Parathyroid adenoma (tissue), 2 donors: ENCODE measurements around the gene ZNF622.
"Not testable (repeated sequence)": the region's sequence is repeated elsewhere in the genome, so short reads cannot be mapped to it uniquely, and the experiment has no call there.

Source experiments
- H2AFZ ChIP-seq: fragments of 300-600 bp; sonication (generic); one replicate; pipeline ENCODE4 v1.7.0; 2017; ENCODE audit warnings: antibody characterized with exemption, mild to moderate bottlenecking
- H3K27ac ChIP-seq: fragments of 300-600 bp; sonication (generic); one replicate; pipeline ENCODE4 v1.7.0; 2017
- H3K27me3 ChIP-seq: fragments of 300-600 bp; sonication (generic); one replicate; pipeline ENCODE4 v1.7.0; 2017; ENCODE audit warnings: low read length; ENCODE audit not compliant: control insufficient read depth, insufficient read depth
- H3K36me3 ChIP-seq: fragments of 300-600 bp; sonication (generic); one replicate; pipeline ENCODE4 v1.7.0; 2017; ENCODE audit warnings: low read length; ENCODE audit not compliant: control insufficient read depth, insufficient read depth
- H3K4me1 ChIP-seq: fragments of 300-600 bp; sonication (generic); one replicate; pipeline ENCODE4 v1.7.0; 2017; ENCODE audit warnings: control low read depth
- H3K4me2 ChIP-seq: fragments of 300-600 bp; sonication (generic); one replicate; pipeline ENCODE4 v1.7.0; 2017; ENCODE audit warnings: low read length
- H3K4me3 ChIP-seq: fragments of 300-600 bp; sonication (generic); one replicate; pipeline ENCODE4 v1.7.0; 2017; ENCODE audit warnings: low read depth, low read length
- H3K79me2 ChIP-seq: fragments of 300-600 bp; sonication (generic); one replicate; pipeline ENCODE4 v1.7.0; 2017; ENCODE audit warnings: control low read depth
- H3K9ac ChIP-seq: fragments of 300-600 bp; sonication (generic); one replicate; pipeline ENCODE4 v1.7.0; 2017; ENCODE audit warnings: mild to moderate bottlenecking
- H3K9me3 ChIP-seq: fragments of 300-600 bp; sonication (generic); one replicate; pipeline ENCODE4 v1.7.0; 2017; ENCODE audit warnings: low read length; ENCODE audit not compliant: control insufficient read depth
- TF ChIP-seq, protein P1 (sequence below): fragments of 300-600 bp; sonication (generic); IDR thresholded peaks from one replicate; pipeline ENCODE4 v1.7.0; 2017; ENCODE audit warnings: antibody characterized with exemption, mild to moderate bottlenecking
- donor health status: primary hyperparathyroidism.

The ZNF622 gene

GRCh38 chr5:16446993-16447392 lies 18.6 kb downstream of the ZNF622 start:
- Histone ChIP-seq H3K4me2 (no peak overlapping the region), H3K4me3 (no peak overlapping the region), H3K27me3 (no peaks in the 10 kb centered on the region), H2AFZ (no peak overlapping the region), H3K79me2 (no peaks in the 10 kb centered on the region), H3K9me3 (no peaks in the 10 kb centered on the region), H3K36me3 (no peaks in the 10 kb centered on the region), H3K27ac (no peak overlapping the region), H3K4me1 (no peaks in the 10 kb centered on the region), H3K9ac (no peak overlapping the region)
- TF ChIP-seq, protein P1, sequence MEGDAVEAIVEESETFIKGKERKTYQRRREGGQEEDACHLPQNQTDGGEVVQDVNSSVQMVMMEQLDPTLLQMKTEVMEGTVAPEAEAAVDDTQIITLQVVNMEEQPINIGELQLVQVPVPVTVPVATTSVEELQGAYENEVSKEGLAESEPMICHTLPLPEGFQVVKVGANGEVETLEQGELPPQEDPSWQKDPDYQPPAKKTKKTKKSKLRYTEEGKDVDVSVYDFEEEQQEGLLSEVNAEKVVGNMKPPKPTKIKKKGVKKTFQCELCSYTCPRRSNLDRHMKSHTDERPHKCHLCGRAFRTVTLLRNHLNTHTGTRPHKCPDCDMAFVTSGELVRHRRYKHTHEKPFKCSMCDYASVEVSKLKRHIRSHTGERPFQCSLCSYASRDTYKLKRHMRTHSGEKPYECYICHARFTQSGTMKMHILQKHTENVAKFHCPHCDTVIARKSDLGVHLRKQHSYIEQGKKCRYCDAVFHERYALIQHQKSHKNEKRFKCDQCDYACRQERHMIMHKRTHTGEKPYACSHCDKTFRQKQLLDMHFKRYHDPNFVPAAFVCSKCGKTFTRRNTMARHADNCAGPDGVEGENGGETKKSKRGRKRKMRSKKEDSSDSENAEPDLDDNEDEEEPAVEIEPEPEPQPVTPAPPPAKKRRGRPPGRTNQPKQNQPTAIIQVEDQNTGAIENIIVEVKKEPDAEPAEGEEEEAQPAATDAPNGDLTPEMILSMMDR: no peak

GRCh38 chr5:16437977-16438376 lies 27.6 kb downstream of the ZNF622 start:
- no peak overlapping the region for H3K9ac ChIP-seq
- H3K27ac ChIP-seq: no peak overlapping the region
- H3K4me3 ChIP-seq: no peak overlapping the region
- no peaks in the 10 kb centered on the region for H3K9me3 ChIP-seq
- H3K27me3 ChIP-seq: no peaks in the 10 kb centered on the region
- TF ChIP-seq, protein P1: no peak
- H3K79me2 ChIP-seq: no peaks in the 10 kb centered on the region
- no peaks in the 10 kb centered on the region for H3K4me1 ChIP-seq
- H2AFZ ChIP-seq: no peak overlapping the region
- H3K4me2 ChIP-seq: no peak overlapping the region
- no peaks in the 10 kb centered on the region for H3K36me3 ChIP-seq

GRCh38 chr5:16436065-16436682 lies 29.4 kb downstream of the ZNF622 start:
- H3K4me3 ChIP-seq, H3K27me3 ChIP-seq, H3K4me1 ChIP-seq, H3K27ac ChIP-seq, H3K9ac ChIP-seq, H3K36me3 ChIP-seq, H3K9me3 ChIP-seq, H2AFZ ChIP-seq, H3K79me2 ChIP-seq, H3K4me2 ChIP-seq: not testable (repeated sequence)

GRCh38 chr5:16431490-16431889 lies 34.1 kb downstream of the ZNF622 start:
- Histone ChIP-seq H3K27me3 (no peaks in the 10 kb centered on the region), H3K4me1 (no peaks in the 10 kb centered on the region), H2AFZ (no peak overlapping the region), H3K4me2 (no peak overlapping the region), H3K27ac (no peak overlapping the region), H3K36me3 (no peaks in the 10 kb centered on the region), H3K9ac (no peak overlapping the region), H3K9me3 (no peaks in the 10 kb centered on the region), H3K79me2 (no peaks in the 10 kb centered on the region), H3K4me3 (no peak overlapping the region)
- TF ChIP-seq, protein P1: no peak

- Histone ChIP-seq H3K79me2 (no peaks in the 10 kb centered on the region), H3K36me3 (no peaks in the 10 kb centered on the region), H3K4me3 (no peak overlapping the region), H3K27me3 (no peaks in the 10 kb centered on the region), H3K27ac (no peak overlapping the region), H3K9me3 (no peaks in the 10 kb centered on the region), H3K4me2 (no peak overlapping the region), H3K4me1 (no peaks in the 10 kb centered on the region), H3K9ac (no peak overlapping the region), H2AFZ (no peak overlapping the region)
- TF ChIP-seq, protein P1: no peak
These were observed 35.1 kb downstream of the ZNF622 start for GRCh38 chr5:16430349-16431089.
